ENCODE results near the gene SMC1B. TPM values are rescaled to one million over a fixed set of nuclear protein-coding genes. Genes with fewer than 3 reads are reported as not detected.

Gene SMC1B
- total RNA-seq, 1 experiment from 2014 or later, result not detected

DNA sequence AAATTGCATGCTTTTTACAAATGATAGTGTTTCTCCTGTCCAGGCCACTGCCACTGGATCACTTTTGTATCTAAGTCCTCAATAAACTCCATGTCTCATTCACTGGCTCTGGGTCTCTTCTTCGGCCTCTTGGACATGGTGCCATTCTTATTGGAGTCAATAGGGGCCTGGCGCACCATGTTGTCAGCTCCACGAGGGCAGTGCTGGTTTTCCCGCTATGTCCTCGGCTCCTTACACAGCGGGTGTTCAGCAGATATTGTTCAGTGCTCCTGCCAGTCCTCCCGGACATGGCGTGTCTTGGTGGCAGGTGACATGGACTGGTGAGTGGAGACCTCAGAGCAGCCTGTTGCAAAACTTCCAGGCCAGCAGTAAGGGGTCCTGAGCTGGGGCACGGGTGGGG lies 107.3 kb downstream of the SMC1B start:
- Mint-ChIP-seq H3K4me3 (ENCODE audit: low read depth, unreplicated experiment) (no peak overlapping the region), H3K36me3 (ENCODE audit: insufficient read depth, unreplicated experiment) (peaks cover 27% of the 10 kb centered on the region)
- TF ChIP-seq, protein P1, sequence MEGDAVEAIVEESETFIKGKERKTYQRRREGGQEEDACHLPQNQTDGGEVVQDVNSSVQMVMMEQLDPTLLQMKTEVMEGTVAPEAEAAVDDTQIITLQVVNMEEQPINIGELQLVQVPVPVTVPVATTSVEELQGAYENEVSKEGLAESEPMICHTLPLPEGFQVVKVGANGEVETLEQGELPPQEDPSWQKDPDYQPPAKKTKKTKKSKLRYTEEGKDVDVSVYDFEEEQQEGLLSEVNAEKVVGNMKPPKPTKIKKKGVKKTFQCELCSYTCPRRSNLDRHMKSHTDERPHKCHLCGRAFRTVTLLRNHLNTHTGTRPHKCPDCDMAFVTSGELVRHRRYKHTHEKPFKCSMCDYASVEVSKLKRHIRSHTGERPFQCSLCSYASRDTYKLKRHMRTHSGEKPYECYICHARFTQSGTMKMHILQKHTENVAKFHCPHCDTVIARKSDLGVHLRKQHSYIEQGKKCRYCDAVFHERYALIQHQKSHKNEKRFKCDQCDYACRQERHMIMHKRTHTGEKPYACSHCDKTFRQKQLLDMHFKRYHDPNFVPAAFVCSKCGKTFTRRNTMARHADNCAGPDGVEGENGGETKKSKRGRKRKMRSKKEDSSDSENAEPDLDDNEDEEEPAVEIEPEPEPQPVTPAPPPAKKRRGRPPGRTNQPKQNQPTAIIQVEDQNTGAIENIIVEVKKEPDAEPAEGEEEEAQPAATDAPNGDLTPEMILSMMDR (IDR thresholded peaks at IDR 0.05; ENCODE audit: unreplicated experiment), result no peak

GRCh38 chr22:45305456-45306075 lies 107.8 kb downstream of the SMC1B start:
- no TSS peak for BruUV-seq (replicated peaks)
- Mint-ChIP-seq H3K9me3 (ENCODE audit: low read depth, unreplicated experiment) (no peaks in the 10 kb centered on the region), H3K4me1 (ENCODE audit: low read depth, unreplicated experiment) (peaks cover 22% of the 10 kb centered on the region), H3K4me3 (ENCODE audit: low read depth, unreplicated experiment) (no peak overlapping the region), H3K27me3 (ENCODE audit: unreplicated experiment) (no peaks in the 10 kb centered on the region), H3K27ac (ENCODE audit: unreplicated experiment) (no peak overlapping the region), H3K36me3 (ENCODE audit: insufficient read depth, unreplicated experiment) (peaks cover 21% of the 10 kb centered on the region)
- DNase-seq, result no peak
- intact Hi-C loops (cut with micrococcal nuclease; ENCODE audit: unreplicated experiment), result no loop called here
- CTCF ChIA-PET, result no interaction called here
- TF ChIP-seq, protein P1 (IDR thresholded peaks at IDR 0.05; ENCODE audit: unreplicated experiment), result no peak

More for the DNA sequence above, 107.3 kb downstream of the SMC1B start:
- Mint-ChIP-seq H3K4me1 (ENCODE audit: low read depth, unreplicated experiment) (peaks cover 27% of the 10 kb centered on the region), H3K27me3 (ENCODE audit: unreplicated experiment) (no peaks in the 10 kb centered on the region), H3K9me3 (ENCODE audit: low read depth, unreplicated experiment) (no peaks in the 10 kb centered on the region), H3K27ac (ENCODE audit: unreplicated experiment) (no peak overlapping the region)
- DNase-seq, result no peak
- CTCF ChIA-PET, result no interaction called here
- intact Hi-C loops (cut with micrococcal nuclease; ENCODE audit: unreplicated experiment), result no loop called here
- no TSS peak for BruUV-seq (replicated peaks)

- BruUV-seq (replicated peaks), result no TSS peak
- Mint-ChIP-seq H3K36me3 (ENCODE audit: insufficient read depth, unreplicated experiment) (peaks cover 15% of the 10 kb centered on the region), H3K4me3 (ENCODE audit: low read depth, unreplicated experiment) (no peak overlapping the region), H3K27me3 (ENCODE audit: unreplicated experiment) (peaks cover 1% of the 10 kb centered on the region), H3K9me3 (ENCODE audit: low read depth, unreplicated experiment) (no peaks in the 10 kb centered on the region), H3K4me1 (ENCODE audit: low read depth, unreplicated experiment) (peaks cover 20% of the 10 kb centered on the region), H3K27ac (ENCODE audit: unreplicated experiment) (no peak overlapping the region)
- CTCF ChIA-PET, result interaction anchor here (0.7 kb wide), 1 partner anchor 471 kb away, joined by 4 read pairs; no protein-coding TSS in a partner anchor
- TF ChIP-seq, protein P1 (IDR thresholded peaks at IDR 0.05; ENCODE audit: unreplicated experiment), result no peak
- intact Hi-C loops (cut with micrococcal nuclease; ENCODE audit: unreplicated experiment), result no loop called here
- DNase-seq, result no peak
These were observed 108.4 kb downstream of the SMC1B start for GRCh38 chr22:45304971-45305370.

GRCh38 chr22:45303181-45303580 lies 110.2 kb downstream of the SMC1B start:
- TF ChIP-seq, protein P1 (IDR thresholded peaks at IDR 0.05; ENCODE audit: unreplicated experiment), result no peak
- no peaks in the 10 kb centered on the region for H3K9me3 Mint-ChIP-seq (ENCODE audit: low read depth, unreplicated experiment)
- no peak overlapping the region for H3K4me3 Mint-ChIP-seq (ENCODE audit: low read depth, unreplicated experiment)
- BruUV-seq (replicated peaks), result no TSS peak
- peaks cover 8% of the 10 kb centered on the region for H3K4me1 Mint-ChIP-seq (ENCODE audit: low read depth, unreplicated experiment)
- no peak for DNase-seq
- CTCF ChIA-PET, result no interaction called here
- H3K27ac Mint-ChIP-seq (ENCODE audit: unreplicated experiment), result no peak overlapping the region
- no peaks in the 10 kb centered on the region for H3K36me3 Mint-ChIP-seq (ENCODE audit: insufficient read depth, unreplicated experiment)
- intact Hi-C loops (cut with micrococcal nuclease; ENCODE audit: unreplicated experiment), result no loop called here
- H3K27me3 Mint-ChIP-seq (ENCODE audit: unreplicated experiment), result peaks cover 19% of the 10 kb centered on the region
